Ovary (tissue), 9 donors: Measurements from ENCODE around the gene SLC19A1. TPM values are rescaled to one million over a fixed set of nuclear protein-coding genes. Genes with fewer than 3 reads are reported as not detected.
A peak's percentile ranks its signal among the peaks of the same experiment; 100 is the strongest.

ENCODE experiments used
- DNase-seq, 5 donors: peaks; one replicate each; pipeline ENCODE4 v3.0.0-alpha.2; 2019 to 2020
- H3K27ac ChIP-seq, 2 donors: fragments of 200-600 bp; one replicate each; pipeline versions ENCODE4 v1.5.1 to v1.8.0; 2019 to 2022
- H3K27me3 ChIP-seq: fragments of 200-600 bp; one replicate; pipeline ENCODE4 v1.8.0; 2022
- H3K36me3 ChIP-seq: fragments of 200-600 bp; sonication (generic); one replicate; pipeline ENCODE4 v1.5.1; 2019
- H3K4me1 ChIP-seq: one replicate; pipeline ENCODE4 v1.8.1; 2013; ENCODE audit warnings: mild to moderate bottlenecking, moderate library complexity; ENCODE audit not compliant: insufficient read depth
- H3K4me3 ChIP-seq: fragments of 200-600 bp; sonication (generic); one replicate; pipeline ENCODE4 v1.5.1; 2017
- H3K9me3 ChIP-seq, 2 donors: fragments of 200-600 bp in 1 of 2; sonication (generic) in 1 of 2; one replicate each; pipeline versions ENCODE4 v1.5.1 to v1.8.1; 2013 to 2019; ENCODE audit warnings: mild to moderate bottlenecking in 1 of 2, moderate library complexity in 1 of 2
- CTCF ChIP-seq, 3 donors: fragments of 450-650 bp in 2 of 3; fragments of 200-600 bp in 1 of 3; IDR thresholded peaks; one replicate each; pipeline versions ENCODE4 v1.5.1 to v1.8.0; 2016 to 2022; ENCODE audit warnings: antibody characterized with exemption in 3 of 3, mild to moderate bottlenecking in 1 of 3
- EP300 ChIP-seq: sonication (generic); formaldehyde crosslinking; IDR thresholded peaks from one replicate; pipeline ENCODE4 v1.6.1; 2017; ENCODE audit warnings: antibody characterized with exemption
- POLR2A ChIP-seq: fragments of 450-650 bp; IDR thresholded peaks from one replicate; pipeline ENCODE4 v1.6.1; 2017; ENCODE audit warnings: antibody characterized with exemption, mild to moderate bottlenecking, moderate library complexity
- WGBS, 3 donors: extraction: QIAGEN DNeasy Blood & Tissue Kit in 1 of 3; methylation state at CpG; one replicate each; pipeline versions ENCODE4 v1.1.5 to v1.1.7; 2013 to 2017; 5-methylcytosine and 5-hydroxymethylcytosine counted together
- intact Hi-C, 4 donors: fragments of 100-400 bp; cut with DNase I; formaldehyde crosslinking; loops; one replicate each; pipeline versions ENCODE4 v1.11.0 to v1.15.1; 2022 to 2023
- polyA plus RNA-seq, 2 donors: library from polyadenylated mRNA; stranded (reverse); fragments of 200-250 nt in 1 of 2; fragments of 350-450 nt in 1 of 2; fragmentation: Illumina TruSeq in 1 of 2; extraction: RNeasy Lipid Tissue Mini Kit (QIAGEN cat#74804) in 1 of 2; gene quantifications; one replicate each; pipeline ENCODE4 v1.2.3, GENCODE V29; 2013 to 2014
- total RNA-seq, 7 donors: library from RNA; depleted of rRNA in 2 of 7; stranded (reverse); fragments of >200 nt in 2 of 7; fragmentation: NEBNext Ultra II Directional in 3 of 7; extraction: Animal tissue kit (Norgen Biotek cat#: 25700) in 3 of 7; gene quantifications; one replicate each; pipeline versions ENCODE4 v1.1.0 to v1.2.4, GENCODE V29; 2016 to 2023
- donor health status: DM: no; HTN: no; CAD: no; lungs with moderate emphysema.
- donor health status: DM: no; HTN: no; CAD: no.
- donor health status: Bipolar disorder and iron deficiency.
- donor health status: DM: yes; HTN: yes; CAD: no.
- donor health status: DM: no; HTN: no; CAD: no.
- donor health status: DM: yes; HTN: yes; CAD: no.

SLC19A1 gene
- total and polyA plus RNA-seq, 9 donors, result 0.88 to 18.2 (median 8.1) TPM

GRCh38 chr21:45463871-45464270 lies 78.4 kb downstream of the SLC19A1 start:
- DNase-seq, result peak in 1 of 5 donors; percentile 33
- Histone ChIP-seq H3K27ac (no peak overlapping the region), H3K36me3 (no peaks in the 10 kb centered on the region), H3K4me3 (no peak overlapping the region), H3K4me1 (peaks cover 3% of the 10 kb centered on the region), H3K27me3 (no peaks in the 10 kb centered on the region), H3K9me3 (no peaks in the 10 kb centered on the region)
- TF ChIP-seq POLR2A, result no peak
- TF ChIP-seq CTCF (IDR thresholded peaks at IDR 0.05), result no peak
- no peak for TF ChIP-seq EP300
- intact Hi-C loops, result no loop called here
- 80 to 94% (median 87%) methylated on average over 7 of the region's 7 CpGs for WGBS, 3 donors

GRCh38 chr21:45461806-45462341 lies 80.4 kb downstream of the SLC19A1 start:
- no peaks in the 10 kb centered on the region for H3K4me1 ChIP-seq
- DNase-seq, result no peak
- intact Hi-C loops, result no loop called here
- no peaks in the 10 kb centered on the region for H3K9me3 ChIP-seq
- H3K27ac ChIP-seq, result no peak overlapping the region
- no peak overlapping the region for H3K4me3 ChIP-seq
- no peaks in the 10 kb centered on the region for H3K27me3 ChIP-seq
- no peak for TF ChIP-seq CTCF (IDR thresholded peaks at IDR 0.05)
- no peak for TF ChIP-seq EP300
- TF ChIP-seq POLR2A, result no peak
- H3K36me3 ChIP-seq, result no peaks in the 10 kb centered on the region

GRCh38 chr21:45461369-45461750 lies 80.9 kb downstream of the SLC19A1 start:
- Histone ChIP-seq H3K27me3 (no peaks in the 10 kb centered on the region), H3K4me1 (no peaks in the 10 kb centered on the region), H3K4me3 (no peak overlapping the region), H3K36me3 (no peaks in the 10 kb centered on the region), H3K27ac (no peak overlapping the region), H3K9me3 (no peaks in the 10 kb centered on the region)
- peak in 2 of 5 donors; percentile 11 to 21 for DNase-seq
- WGBS, 3 donors, result 92 to 95% (median 94%) methylated on average over 5 of the region's 5 CpGs
- no peak for TF ChIP-seq POLR2A
- TF ChIP-seq CTCF (IDR thresholded peaks at IDR 0.05), result no peak
- no peak for TF ChIP-seq EP300
- intact Hi-C loops, result no loop called here

GRCh38 chr21:45460611-45461368 lies 81.5 kb downstream of the SLC19A1 start:
- intact Hi-C loops, result no loop called here
- Histone ChIP-seq H3K4me3 (no peak overlapping the region), H3K27ac (no peak overlapping the region), H3K4me1 (peaks cover 2% of the 10 kb centered on the region), H3K9me3 (no peaks in the 10 kb centered on the region), H3K27me3 (no peaks in the 10 kb centered on the region), H3K36me3 (no peaks in the 10 kb centered on the region)
- TF ChIP-seq CTCF (IDR thresholded peaks at IDR 0.05) (no peak), POLR2A (no peak), EP300 (no peak)
- no peak for DNase-seq
- 69 to 73% (median 72%) methylated on average over 9 of the region's 9 CpGs for WGBS, 3 donors
